Measurements from ENCODE around the gene TSPOAP1.

DNA sequence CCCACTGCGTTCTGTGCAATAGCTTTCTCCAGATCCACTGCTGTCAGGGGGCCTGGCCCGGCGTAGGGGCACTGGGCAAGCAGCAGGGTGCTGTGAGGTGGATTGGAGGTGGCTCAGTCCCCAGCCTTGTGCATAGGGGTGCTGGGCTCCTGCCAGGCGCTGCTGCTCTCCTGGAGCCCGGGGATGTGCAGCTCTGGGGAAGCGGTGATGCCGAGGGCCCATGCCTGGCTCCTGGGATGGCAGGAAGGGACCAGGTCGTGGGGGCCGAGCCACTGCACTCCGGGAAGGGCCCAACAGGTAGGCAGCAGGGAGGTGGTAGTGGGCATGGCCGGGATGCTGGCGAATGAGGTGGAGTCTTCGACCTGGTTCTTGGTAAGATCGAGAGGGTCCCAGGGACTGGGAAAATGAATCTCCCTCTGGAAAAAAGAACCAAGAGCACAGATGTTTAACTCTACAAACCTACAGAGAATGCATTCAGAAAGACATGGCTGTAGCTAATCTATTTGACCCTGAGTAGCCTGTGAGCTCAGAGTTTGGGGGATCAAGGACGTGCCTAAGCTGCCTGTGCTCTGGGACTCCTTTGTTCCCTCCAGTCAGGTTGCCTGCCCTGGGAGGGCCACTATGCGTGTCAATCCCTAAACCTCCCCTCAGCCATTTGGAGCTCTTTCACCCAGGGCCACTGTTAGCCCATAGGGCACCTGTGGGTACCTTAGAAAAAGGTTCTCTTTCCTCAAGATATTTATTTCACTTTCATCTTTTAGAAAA lies 30.0 kb upstream of the TSPOAP1 start:
- TF ChIP-seq, protein P1, sequence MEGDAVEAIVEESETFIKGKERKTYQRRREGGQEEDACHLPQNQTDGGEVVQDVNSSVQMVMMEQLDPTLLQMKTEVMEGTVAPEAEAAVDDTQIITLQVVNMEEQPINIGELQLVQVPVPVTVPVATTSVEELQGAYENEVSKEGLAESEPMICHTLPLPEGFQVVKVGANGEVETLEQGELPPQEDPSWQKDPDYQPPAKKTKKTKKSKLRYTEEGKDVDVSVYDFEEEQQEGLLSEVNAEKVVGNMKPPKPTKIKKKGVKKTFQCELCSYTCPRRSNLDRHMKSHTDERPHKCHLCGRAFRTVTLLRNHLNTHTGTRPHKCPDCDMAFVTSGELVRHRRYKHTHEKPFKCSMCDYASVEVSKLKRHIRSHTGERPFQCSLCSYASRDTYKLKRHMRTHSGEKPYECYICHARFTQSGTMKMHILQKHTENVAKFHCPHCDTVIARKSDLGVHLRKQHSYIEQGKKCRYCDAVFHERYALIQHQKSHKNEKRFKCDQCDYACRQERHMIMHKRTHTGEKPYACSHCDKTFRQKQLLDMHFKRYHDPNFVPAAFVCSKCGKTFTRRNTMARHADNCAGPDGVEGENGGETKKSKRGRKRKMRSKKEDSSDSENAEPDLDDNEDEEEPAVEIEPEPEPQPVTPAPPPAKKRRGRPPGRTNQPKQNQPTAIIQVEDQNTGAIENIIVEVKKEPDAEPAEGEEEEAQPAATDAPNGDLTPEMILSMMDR (IDR thresholded peaks at IDR 0.05; ENCODE audit: insufficient read depth, low read depth, low read length): no peak
- no peak for TF ChIP-seq EZH2 (IDR thresholded peaks at IDR 0.05; ENCODE audit: insufficient read depth, low read length)
